T-helper 1 cell treated with Interleukin-12 subunit alpha and Interleukin-12 subunit beta and Interleukin-4 antibody, amounts not matched to agents 30 ng/mL and 1 ng/mL, for 36 hours (primary cell): ENCODE data around the gene SLC7A6OS. TPM values are rescaled to one million over a fixed set of nuclear protein-coding genes. Genes with fewer than 3 reads are reported as not detected.

Source experiments
- intact Hi-C: fragments of 100-400 bp; cut with micrococcal nuclease; formaldehyde crosslinking; loops from one replicate; pipeline ENCODE4 v1.15.1; 2024
- total RNA-seq: library from RNA; stranded (reverse); gene quantifications from 2 replicates; pipeline ENCODE4 v1.2.3, GENCODE V29; 2022

Gene SLC7A6OS
- total RNA-seq, 1 donor from 2014 or later = 31.1 TPM

DNA sequence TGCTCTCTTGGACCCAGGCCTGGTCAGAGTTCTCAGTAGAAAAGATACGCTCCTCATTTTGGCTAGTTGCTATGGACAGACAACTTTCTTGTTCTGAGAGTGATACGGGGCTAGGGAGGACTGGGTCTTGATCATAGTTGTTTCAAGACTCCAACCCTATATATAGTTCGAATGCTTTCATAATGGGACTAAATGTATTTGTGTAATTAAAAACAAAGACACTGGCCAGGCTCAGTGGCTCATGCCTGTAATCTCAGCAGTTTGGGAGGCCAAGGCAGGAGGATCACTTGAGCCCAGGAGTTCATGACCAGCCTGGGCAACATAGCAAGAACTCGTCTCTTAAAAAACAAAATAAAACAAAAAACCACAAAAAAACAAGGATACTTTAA lies 28.7 kb downstream of the SLC7A6OS start:
- intact Hi-C loops = no loop called here

DNA sequence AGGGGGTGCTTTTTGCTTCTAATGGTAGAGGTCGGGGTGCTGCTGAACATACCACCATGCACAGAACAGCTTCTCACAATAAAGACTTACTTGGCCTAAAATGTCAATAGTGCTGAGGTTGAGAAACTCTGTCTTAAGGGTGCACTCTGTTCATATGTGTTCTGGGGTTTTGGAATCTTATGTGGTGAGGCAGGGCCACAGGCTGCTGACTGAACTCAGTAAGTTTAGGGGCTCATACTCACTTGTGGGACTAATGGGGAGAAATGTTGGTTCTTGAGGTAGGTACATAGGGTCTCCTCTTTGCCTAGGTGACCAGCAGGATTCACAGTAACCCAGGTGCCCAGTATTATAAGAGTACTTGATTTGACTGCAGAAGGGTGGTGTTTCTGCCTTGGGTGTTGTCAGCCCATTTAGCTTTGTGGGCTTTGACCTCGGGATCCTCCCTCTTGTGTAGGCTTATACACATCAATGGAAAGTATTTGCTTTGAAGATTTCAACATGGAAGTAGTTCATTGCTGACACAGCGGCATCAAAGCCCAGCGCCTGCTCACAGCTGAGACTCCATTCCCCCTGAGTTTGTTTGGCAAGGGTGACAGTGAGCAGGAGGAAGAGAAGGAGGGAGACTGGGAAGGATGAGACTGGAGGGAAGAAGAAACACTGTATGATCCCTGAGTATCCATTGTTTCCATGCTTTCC lies 29.2 kb downstream of the SLC7A6OS start:
- intact Hi-C loops = loop anchor here (1.0 kb wide), 1 partner anchor 8 kb away; no protein-coding TSS in a partner anchor

DNA sequence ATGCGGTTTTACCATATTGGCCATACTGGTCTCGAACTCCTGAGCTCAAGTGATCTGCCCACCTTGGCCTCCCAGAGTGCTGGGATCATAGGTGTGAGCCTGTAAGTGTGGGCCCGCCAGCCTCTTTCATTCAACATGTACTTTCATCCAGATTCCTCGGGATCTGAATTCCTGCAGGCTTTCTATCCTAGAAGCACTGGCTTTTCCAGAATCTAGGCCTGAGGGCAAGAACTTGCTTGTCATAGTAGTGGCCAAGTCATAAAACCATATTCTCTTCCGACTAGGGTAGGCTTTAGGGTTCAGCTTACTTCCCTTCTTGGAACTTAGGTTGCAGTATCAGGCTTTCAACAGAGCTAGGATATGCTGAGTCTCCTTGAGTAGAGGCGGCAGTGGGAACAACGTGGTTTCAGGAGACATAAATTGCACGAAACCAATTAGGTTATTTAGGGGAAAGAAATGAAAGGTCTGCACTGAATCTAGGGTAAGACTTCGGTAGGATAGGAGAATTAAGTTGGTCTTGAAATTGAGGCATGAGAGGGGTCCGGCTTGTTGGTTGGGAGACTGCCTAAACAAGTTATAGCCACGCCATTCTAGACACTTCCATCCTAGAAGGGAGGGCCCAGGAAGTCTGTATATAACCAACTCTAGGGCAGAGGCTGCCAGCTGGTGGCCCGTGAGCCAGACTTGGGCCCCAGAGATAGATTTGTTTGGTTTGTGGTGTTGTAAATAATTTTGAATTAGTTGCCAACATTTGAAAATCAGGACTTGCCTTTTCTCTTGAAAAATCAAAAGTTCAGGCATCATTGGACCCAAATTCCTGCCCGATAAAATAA lies 30.8 kb downstream of the SLC7A6OS start:
- intact Hi-C loops = no loop called here

DNA sequence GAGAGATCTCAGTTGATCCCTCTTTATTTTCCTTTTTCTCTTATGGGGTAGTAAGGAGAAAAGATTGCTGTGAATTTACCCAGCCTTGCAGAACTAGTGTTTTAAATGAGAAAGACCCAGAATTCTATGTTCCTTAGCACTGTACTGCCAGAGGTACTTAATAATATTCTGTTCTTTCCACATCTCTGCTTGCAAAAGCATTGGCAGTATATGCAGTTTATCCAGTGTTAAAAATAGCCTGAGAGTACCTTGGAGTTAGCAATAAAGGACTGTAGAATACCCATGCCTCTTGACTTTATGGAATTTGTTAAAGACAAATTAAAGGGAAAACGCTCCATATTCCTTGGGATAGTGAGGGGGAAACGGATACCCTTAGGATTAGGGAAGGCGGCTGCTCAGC lies 34.5 kb downstream of the SLC7A6OS start:
- intact Hi-C loops = loop anchor here (1.0 kb wide), 3 partner anchors 8 to 34 kb away; partner anchors contain the start of gene SLC7A6OS

DNA sequence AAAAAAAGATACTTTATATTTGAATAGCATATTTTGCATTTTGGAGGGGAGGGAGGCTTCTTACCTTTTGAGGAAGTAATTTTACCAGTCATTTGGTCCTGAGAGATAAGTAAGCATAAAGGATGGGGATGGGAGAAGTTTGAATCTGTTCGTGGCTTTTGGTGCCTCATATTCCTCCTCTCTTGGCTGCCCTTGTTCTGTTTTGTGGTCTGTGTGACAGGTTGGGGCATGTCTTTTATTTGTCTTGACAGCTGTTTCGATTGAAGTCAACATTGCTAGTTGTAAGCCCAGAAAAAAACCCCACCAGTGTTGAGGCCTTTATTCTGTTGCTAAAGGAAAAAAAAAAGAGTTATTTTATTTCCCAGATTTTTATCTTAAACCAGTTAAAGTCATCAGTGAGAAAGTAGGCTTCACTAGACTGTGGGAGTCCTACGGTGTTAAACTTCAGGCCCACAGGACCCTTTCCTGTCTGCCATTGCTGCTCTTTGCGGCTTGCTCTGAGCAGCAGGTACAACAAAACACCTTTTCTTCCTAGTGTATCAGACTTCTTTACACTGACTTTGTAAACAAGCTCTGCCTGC lies 35.0 kb downstream of the SLC7A6OS start:
- intact Hi-C loops = loop anchor here (1.0 kb wide), 4 partner anchors 9 to 35 kb away; partner anchors contain the start of gene SLC7A6OS

DNA sequence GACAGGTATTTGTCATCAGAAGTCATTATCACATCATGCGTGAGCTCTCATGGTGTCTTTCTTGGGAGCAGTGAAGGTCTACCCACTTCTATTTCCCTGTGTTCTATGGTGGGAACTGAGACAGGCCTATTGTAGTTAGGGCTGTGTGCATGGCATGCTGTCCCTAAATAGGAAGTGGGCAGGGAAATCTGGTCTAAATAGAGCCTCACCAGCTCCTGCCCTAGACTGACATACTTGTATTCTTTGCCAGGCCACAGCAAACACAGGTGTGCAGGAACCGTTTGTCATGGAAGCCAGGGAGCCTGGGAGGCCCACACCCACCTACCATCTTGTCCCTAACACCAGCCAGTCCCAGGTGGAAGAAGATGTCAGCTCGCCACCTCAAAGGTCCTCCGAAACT lies 36.3 kb downstream of the SLC7A6OS start:
- intact Hi-C loops = no loop called here

DNA sequence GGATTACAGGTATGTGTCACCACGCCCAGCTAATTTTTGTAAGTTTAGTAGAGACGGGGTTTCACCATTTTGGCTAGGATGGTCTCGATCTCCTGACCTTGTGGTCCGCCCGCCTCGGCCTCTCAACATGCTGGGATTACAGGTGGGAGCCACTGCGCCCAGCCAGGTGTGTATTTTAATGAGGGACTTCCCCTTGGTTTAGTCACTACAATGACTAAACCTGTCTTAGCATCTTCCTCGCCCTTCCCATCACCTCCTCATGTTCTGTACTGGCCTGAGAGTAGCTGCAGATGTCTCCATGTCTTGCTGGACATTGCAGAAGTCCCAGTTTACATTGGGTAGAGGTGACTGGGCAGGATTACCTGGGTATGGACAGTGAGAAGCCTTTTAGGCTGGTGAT lies 36.9 kb downstream of the SLC7A6OS start:
- intact Hi-C loops = loop anchor here (1.0 kb wide), 1 partner anchor 7 kb away; no protein-coding TSS in a partner anchor

DNA sequence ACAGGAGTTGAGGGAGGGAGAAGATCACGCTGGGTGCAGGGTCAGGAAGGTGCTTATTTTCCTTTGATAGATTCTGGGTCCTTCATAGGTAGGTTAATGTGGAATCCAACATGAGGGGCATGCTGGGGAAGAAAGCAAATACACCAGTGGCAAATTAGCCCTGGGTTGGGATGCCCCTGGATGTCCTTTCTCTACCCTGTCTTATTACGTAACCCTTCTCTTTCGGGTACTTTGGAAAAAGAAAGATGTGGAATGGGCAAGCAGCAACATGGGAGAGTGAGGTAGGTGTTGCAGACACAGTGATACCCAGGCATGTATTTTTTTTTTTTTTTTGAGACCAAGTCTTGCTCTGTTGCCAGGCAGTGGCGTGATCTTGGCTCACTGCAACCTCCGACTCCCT lies 37.3 kb downstream of the SLC7A6OS start:
- intact Hi-C loops = loop anchor here (1.0 kb wide), 1 partner anchor 8 kb away; no protein-coding TSS in a partner anchor

DNA sequence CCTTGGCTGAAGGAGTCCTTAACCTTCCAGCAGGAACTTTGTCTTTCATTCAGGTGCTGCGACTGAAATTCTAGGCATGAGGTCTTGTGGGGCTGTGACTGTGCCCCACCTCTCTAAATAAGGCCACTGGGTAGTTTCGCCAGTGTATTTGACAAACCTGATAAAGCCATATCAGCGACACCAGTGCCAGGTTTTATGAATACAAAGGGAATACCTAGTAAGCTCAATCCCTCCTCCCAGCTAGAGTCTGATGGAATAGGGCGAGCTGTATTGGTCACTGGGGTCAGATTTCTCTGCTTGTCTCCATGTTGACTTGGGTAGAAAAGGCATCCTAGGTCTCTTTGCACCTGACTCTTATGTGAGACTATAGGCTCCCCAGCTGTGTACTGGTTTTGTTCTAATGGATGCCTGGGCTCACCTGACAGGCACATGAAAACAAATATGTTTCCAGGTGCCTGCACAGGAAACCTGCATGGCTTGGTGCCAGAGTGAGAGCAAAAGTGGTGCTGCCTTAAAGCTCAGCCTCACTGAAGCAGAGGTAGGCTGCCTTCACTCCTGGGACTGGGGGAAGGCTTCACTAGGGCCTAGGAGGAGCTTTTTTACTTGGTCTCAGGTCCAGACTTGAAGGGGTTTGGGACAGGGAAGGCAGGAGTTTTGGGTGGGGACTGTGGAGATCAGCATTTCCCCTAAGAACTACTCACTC lies 38.1 kb downstream of the SLC7A6OS start:
- intact Hi-C loops = loop anchor here (1.0 kb wide), 1 partner anchor 9 kb away; no protein-coding TSS in a partner anchor

DNA sequence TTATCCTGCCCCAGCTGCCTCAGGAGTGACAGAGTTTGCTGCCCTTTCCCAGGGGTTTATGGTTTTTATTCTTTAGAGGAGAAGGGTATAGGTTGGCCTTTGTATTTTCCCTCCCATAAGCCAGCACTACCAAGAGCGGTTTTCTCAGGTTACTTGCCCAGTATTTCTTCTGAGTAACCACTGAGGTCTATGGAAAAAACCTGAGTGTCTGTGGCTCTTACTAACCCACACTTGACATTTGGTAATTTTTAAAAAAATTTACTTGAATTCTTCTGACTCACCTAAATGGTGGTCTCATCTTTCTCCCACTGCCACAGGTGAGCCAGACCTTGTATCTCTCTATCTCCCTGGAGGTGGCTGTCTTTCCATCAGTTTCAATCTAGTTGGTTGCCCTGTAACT lies 40.4 kb downstream of the SLC7A6OS start:
- intact Hi-C loops = no loop called here

DNA sequence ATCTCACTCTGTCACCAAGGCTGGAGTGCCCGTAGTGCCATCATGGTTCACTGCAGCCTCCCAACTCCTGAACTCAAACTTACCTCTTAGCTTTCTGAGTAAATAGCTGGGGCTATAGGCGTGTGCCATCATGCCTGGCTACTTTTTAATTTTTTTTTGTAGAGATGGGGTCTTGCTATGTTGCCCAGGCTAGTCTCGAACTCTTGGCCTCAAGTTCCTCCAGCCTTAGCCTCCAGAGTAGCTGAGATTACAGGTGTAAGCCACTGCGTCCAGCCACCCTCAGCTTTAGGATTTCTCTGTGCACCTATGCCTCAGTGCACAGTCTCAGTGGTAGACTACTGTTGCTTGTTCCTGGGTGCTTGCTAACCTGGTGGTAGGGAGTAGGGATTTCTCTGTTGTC lies 41.0 kb downstream of the SLC7A6OS start:
- intact Hi-C loops = loop anchor here (10.0 kb wide), 1 partner anchor 1065 kb away; the partner anchor contains the start of genes COG8, NIP7 and PDF

DNA sequence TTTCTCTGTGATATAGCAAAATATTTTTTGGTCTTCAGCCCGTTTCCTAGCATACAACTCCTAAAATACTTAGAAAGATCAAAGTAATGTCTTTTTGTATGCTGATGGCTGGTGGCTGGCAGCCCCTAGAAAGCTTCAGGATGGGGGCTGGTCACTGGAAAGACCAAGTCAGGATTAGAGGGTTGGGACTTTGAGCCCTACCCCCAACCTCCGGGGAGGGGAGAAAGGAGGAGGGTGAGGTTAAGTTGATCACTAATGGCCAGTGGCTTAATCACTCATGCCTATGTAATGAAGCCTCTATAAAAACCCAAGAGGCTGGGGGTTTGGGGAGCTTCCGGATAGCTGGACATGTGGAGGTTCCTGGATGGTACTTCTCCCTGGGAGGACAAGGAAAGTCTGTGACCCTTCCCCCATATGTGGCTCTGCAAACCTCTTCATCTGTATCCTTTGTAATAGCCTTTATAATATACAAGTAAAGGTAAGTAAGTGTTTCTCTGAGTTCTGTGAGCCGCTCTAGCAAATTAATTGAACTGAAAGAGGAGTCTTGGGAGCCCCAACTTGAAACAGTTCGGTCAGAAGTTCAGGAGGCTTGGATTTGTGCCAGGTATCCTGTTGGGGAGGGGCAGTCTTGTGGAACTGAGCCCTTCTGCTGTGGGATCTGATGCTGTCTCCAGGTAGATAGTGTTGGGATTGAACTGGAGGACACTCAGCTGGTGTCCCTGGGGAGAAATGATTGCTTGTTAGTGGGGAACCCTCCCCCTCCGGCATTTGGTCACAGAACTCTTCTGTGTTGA lies 42.9 kb downstream of the SLC7A6OS start:
- intact Hi-C loops = loop anchor here (10.0 kb wide), 1 partner anchor 1067 kb away; the partner anchor contains the start of genes COG8, NIP7 and PDF

DNA sequence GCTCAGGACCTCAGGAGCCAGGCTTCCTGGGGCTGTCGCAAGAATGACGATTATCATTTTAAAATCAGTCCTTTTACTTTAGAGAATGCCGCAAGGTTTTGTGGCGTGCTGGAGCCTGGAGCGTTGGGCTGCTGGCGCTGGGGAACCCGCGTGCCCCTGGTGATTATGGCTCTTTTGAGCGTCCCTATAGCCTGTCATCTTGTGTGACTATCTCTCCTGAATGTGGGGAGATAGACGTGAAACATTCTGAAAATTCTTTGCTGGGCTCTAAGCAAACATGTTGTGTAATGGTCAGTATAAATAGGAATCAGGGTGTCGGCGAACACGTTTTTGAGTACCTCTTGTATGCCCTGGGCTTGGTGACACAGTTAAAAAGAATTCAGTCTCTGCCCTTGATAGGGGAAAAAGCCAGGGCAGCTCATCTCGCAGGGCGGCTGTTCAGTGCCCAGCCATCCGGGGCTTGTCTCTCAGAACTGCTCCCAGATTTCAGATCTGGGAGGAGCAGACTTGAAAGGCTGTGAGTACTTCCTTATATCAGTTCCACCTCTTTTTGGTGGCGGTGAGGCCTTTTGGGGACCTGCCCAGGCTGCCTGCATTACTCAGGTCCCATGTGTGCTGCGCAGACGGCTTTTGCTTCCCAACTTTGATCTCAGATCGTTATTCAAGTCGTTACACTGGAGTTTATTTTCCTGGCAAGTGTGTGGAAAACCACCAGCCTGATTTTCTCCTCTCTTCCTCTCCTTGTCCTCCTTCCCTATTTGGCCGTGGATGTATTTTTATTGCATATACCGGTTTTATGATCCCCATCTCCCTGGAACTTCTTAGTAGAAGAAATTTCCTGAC lies 45.4 kb downstream of the SLC7A6OS start:
- intact Hi-C loops = loop anchor here (1.0 to 10.0 kb wide), 5 partner anchors 10 to 1070 kb away; partner anchors contain the start of genes COG8, NIP7 and PDF

DNA sequence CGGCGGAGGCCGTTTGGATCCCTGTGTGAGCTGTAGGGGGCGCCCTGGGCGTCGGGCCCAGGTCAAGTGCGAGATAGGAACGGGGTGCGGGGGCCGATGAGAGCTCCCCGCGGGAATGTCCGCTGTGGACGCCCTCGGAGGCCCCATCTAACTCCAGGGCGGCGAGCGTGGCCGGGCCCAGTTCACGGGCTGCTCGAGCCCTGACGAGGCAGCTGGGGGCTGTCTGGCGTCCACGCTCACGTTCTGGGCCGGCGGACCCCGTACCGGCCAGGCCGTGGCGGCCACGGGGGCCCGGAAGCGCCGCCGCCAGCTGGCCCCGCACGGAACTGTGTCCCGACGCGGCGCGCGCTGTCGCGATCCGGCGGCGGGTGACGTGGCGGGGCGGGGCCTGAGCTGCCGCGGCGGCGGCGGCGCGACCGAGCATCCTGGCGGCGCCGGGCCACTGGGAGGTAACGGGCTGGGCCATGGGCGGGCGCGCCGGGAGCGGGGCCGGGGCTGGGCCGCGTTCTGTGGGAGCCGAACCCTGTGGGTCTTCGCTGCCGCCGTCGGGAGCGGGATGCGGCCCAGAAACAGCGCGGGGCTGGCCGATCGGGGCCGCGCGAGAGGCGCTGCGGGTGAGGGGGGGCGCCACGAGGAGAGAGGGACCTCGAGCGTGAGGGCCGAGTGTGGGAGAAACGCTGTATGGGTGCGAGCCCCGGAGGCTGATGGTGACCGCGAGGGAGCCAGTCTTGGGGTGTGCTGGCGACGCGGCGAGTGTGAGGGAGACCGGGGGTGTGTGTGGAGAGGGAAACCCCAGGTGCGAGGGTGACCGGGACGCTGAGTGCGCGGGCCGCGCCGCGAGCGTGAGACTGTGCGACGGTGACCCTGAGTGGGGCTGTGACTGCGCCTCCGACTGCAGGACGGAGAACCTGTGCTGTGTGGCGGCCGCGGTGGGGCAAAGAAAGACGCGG lies 46.3 kb downstream of the SLC7A6OS start, which contains the start of gene SLC7A6:
SLC7A6 (plus strand) TSS at position 399 of the 950 bp plus-strand sequence. CDS start 10,201 bp downstream, outside the sequence.
- intact Hi-C loops = loop anchor here (1.0 to 10.0 kb wide), 7 partner anchors 11 to 1070 kb away; partner anchors contain the start of genes COG8, NIP7, PDF and PLA2G15

DNA sequence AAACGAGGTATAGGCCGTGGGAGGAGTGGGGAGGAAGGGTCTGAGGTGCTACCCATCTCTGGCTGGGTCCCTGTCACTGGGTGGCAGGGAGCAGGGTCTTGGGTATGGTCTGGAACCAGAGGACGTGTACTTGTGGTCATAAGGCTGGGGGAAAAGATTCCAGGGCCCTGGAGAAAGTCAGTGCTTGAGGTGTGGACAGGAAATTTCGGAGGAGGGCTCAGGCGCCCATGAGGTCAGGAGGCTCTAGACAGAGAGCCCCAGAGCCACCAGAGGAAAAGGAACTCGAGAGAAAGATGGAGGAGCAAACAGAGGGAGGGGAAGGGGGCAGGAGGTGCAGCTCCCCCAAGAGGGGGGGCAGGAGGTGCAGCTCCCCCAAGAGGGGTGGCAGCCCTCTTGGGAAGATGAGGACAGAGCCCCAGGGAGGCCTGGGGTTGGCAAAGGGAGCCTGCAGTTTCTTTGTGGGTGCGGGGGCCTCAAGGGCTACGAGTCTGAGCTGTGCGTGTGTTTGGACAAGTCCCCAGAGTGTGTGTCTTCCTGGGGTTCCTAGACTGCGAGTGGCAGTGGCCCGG lies 47.1 kb downstream of the SLC7A6OS start:
- intact Hi-C loops = loop anchor here (1.0 to 10.0 kb wide), 4 partner anchors 18 to 1071 kb away; partner anchors contain the start of genes COG8, NIP7, PDF and PLA2G15

DNA sequence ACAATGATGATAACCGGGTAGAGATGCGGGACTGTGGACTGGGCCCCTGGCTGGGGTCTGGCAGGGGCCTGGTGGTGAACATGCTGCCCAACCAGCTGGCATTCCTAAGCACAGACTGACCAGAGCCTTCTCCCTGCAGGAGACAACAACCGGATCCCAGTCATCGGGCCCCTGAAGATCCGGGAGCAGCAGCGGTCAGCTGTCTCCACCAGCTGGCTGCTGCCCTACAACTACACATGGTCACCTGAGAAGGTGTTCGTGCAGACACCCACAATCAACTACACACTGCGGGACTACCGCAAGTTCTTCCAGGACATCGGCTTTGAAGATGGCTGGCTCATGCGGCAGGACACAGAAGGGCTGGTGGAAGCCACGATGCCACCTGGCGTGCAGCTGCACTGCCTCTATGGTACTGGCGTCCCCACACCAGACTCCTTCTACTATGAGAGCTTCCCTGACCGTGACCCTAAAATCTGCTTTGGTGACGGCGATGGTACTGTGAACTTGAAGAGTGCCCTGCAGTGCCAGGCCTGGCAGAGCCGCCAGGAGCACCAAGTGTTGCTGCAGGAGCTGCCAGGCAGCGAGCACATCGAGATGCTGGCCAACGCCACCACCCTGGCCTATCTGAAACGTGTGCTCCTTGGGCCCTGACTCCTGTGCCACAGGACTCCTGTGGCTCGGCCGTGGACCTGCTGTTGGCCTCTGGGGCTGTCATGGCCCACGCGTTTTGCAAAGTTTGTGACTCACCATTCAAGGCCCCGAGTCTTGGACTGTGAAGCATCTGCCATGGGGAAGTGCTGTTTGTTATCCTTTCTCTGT lies 51.5 kb downstream of the SLC7A6OS start:
- intact Hi-C loops = no loop called here
